DMS53 (cell line): ENCODE measurements around the gene SLC9A6.
"Not testable (repeated sequence)": the region's sequence is repeated elsewhere in the genome, so short reads cannot be mapped to it uniquely, and the experiment has no call there.

Experiments used
- DNase-seq: peaks from one replicate; lab custom pipeline; 2025; lab: John Stamatoyannopoulos, UW

The SLC9A6 gene

DNA sequence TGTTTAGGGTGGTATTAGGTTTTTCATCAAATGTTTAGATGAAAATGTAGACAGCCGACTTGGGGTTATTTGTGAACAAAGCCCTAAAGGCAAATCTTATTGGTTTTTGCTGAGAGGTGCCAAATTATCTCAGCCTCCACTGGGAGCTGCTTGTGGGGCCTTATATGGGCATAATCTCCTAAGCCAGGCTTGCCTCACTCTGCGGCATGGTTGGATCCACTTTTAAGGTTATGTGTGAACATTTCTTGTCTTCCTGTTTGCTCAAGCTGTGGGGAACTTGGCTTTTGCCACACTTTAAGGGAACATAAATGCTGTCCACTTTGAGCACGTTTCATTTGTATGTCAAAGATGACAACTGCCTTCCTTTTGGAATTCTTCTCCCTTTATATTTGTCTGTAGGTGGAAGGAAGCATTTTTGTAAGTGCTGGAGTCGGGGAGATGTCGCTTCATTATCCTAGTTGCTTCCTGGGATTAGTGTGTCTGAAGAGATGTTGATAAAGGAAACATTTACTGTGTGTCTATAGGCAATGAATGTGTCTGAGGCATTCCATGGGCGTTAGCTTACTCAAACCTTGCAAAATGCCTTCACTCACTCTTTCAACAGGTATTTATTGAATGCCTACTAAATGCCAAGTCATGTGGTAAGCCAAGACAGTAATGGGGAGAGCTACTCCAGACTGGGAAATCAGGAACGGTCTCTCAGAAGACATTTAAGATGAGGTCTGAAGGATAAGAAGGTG lies 78.3 kb downstream of the SLC9A6 start:
- no peak for DNase-seq

DNA sequence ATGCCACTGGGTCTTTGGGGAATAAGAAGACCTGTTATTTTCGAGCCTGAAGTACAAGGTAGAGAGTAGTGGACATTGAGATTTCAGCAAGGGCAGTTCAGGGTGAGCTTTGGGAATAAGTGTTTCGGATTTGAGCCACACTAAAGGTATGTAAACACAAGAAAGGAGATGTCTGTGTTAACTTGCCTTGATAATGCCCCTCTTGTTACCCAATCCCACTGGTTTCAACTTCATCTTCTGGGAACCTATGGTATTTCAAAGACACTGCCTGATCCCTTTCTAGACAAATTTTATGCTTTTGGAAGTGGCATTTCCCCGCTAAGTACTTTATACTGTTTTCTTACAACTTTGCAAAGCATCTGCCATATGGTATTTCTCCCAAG lies 79.4 kb downstream of the SLC9A6 start:
- no peak for DNase-seq

DNA sequence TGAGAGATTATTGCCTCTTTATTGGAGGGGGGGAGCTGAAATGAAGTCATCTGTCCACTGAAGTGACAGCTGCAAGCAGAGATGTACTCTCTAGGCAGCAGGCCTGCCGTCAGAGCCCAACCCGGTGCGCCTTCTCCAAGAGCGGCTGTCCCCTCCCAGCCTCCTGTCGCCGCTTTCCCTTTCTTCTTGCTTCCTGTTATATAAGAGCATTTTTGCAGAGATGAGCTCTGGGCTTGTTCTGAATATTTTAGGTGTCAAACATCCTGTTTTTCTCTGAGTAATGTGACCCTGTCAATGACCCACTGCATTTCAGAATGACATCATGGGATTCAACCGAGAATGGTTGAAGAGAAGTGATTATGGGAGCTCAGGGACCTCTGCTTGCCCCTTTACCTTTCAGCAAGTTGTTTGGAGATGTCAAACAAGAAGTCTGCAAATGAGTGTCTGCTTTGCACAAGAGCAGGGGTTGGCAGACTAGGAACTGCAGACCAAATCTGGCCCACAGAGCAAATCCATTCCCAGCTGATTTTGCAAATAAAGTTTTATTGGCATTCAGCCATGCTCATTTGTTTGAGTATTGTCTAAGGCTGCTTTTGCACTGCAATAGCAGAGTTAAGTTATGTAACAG lies 79.9 kb downstream of the SLC9A6 start:
- DNase-seq, result peak; percentile 71

DNA sequence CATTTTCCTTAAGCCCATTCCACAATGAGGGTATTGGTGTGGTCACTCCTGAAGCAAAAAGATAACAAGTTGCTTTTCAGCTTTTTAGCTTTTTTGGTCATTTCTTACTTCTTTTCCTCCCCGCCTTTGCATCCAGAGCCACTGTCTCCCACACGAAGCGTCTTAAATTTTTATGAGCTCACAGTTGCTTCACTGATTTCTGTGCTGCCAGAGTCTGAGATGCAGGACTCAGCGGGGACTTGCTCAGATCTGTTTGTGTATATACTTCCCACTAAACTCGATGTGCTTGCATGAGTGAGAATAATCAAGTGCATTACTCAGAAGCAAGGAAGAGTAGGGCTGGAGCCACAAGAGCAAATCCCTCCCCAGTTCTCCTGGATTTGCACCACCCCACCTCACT lies 81.9 kb downstream of the SLC9A6 start:
- DNase-seq, result no peak

DNA sequence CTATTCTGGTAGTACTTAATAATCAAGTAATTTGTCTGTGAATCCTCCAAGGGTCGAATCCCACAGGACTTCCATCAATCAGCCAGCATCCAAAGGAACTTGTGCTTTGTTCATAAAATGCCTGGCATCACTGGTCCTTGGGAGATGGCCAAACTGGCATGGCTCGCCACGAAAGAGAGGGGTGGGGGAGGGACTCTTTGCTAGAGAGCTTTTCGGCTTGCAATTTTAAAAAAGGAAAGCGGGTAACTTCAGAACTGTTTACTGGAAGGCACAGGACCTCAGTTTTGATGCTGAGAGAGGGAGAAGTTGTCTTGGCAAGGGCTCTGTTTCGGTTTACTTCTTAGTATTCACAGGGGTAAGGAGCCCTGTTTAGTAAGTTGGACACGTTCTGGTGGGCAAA lies 82.7 kb downstream of the SLC9A6 start:
- no peak for DNase-seq

DNA sequence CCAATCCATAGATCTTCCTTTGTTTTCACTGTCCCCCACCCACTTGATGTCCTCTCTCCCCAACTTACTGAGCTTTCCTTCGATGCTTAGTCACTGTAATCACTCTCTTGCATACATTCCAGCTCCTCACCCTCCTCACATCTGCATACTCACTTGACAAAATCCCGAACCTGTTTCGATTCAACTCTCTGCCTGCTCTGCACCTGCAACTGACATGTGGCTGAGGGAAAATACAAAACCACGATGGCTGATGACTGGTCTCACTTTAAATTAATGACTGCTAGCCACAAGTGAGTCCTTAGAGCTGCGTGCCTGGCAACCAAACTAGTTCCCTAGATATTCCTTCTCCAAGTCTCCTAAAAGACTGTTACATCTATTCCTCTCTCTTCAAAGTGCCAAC lies 91.7 kb downstream of the SLC9A6 start:
- DNase-seq, result no peak

DNA sequence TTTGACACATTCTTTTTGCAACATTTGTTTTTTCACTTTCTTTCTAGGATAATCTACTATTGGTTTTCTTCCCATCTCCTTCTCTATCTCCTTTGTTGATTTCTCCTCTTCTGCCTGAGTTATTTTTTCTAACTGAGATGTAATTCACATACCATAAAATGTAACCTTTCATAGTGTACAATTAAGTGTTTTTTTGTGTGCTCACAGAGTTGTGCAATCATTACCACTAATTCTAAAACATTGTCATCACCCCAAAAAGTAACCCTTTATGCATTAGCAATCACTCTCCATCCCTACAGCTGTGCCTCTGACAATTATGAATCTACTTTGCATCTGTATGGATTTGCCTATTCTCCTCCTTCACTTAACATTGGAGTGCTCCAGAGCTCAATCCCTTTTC lies 95.5 kb downstream of the SLC9A6 start:
- DNase-seq, result no peak

DNA sequence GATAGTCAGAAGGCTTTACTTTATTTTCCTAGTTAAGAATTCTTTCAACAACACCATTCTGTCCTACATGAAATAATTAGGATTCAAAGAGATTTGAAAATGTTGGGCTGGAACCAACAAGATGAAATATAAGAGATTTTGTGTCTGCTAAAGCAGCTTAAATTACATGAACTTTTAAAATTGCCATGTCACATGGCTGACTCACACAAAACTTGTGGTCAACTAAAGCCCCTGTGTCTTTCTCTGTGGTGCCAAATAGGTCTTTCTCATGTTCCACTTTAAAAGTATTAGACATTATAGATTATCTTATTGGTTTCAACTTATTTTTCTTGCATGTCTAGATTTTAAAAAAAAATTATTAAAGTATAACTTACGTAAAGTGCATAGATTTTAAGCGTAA lies 101.3 kb downstream of the SLC9A6 start:
- no peak for DNase-seq

DNA sequence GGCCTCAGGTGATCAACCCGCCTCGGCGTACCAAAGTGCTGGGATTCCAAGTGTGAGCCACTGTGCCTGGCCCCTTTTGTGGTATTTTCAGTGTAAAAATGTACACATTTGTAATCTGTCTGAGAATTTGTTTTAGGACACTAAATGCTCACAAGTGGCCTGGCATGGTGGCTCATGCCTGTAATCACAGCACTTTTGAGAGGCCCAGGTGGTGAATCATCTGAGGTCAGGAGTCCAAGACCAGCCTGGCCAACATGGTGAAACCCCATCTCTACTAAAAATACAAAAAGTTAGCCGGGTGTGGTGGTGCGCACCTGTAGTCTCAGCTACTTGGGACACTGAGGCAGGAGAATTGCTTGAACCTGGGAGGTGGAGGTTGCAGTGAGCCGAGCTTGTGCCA lies 106.7 kb downstream of the SLC9A6 start:
- DNase-seq, result not testable (repeated sequence)

DNA sequence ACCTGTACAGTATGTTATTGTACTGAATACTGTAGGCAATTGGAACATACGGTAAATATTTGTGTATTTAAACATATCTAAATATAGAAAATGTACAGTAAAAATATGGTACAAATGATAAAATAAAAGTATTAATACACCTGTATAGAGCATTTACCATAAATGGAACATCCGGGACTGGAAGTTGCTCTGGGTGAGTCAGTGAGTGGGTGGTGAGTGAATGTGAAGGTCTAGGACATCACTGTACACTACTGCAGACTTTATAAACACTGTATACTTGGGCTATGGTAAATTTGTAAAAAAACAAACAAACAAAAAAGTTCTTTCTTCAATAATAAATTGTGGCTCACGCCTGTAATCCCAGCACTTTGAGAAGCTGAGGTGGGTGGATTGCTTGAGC lies 109.7 kb downstream of the SLC9A6 start:
- DNase-seq, result no peak
